Measurements from ENCODE around the gene ZDHHC5. TPM values are rescaled to one million over a fixed set of nuclear protein-coding genes. Genes with fewer than 3 reads are reported as not detected.
"Not testable (repeated sequence)": the region's sequence is repeated elsewhere in the genome, so short reads cannot be mapped to it uniquely, and the experiment has no call there.

The ZDHHC5 gene
- total RNA-seq, 1 experiment from 2014 or later, result 50.8 TPM

GRCh38 chr11:57644748-57645688, 22.9 kb upstream of the ZDHHC5 start:
- DNase-seq (ENCODE audit: low read depth), result peak; percentile 75

GRCh38 chr11:57645689-57646085, 22.2 kb upstream of the ZDHHC5 start:
- DNase-seq (ENCODE audit: low read depth), result no peak

GRCh38 chr11:57646194-57646798, 21.6 kb upstream of the ZDHHC5 start:
- DNase-seq (ENCODE audit: low read depth), result no peak

DNA sequence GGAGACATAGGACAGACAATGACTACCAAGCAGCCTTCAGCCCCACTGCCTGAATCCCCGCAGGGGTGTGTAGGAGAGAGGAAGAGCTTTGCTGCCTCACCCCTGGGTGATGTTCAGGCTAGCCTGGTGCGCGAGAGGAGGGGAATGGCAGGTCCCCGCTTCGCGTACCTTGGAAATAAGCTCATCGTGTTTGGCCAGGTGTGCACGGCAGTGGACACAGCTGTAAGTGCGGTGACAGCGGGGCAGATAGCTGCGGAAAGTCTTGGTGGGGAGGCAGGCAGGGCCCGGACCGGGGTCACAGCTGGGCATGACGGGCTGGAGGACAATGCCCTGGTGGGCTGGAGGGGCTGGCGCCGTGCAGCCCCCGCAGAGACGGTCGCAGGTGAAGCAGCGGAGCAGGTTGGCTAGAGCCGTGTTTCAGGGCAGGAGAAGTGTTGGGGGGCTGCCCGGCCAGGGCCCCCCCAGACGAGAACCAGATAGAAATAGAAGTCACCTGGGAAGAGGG, 21.1 kb upstream of the ZDHHC5 start:
- DNase-seq (ENCODE audit: low read depth), result peak; percentile 24

DNA sequence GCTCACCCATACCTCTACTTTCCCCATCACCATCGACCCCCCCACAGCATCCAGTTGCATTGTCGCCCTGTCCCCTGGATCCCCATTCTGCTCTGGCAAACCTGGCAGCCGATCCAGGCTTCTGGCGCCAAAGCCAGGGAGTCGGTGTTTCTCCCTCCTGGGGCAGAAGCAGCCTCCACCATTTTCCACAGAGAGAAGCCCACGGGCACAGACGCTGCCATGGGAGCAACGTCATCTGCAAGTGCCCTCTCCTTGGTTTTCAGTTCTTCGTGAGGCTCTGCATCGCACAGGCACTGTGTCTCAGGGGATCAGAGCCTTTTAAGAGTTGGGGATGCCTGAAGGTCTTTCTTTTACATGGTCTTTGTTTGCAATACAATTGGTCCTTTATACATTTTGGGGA, 20.5 kb upstream of the ZDHHC5 start:
- peak; percentile 29 for DNase-seq (ENCODE audit: low read depth)

DNA sequence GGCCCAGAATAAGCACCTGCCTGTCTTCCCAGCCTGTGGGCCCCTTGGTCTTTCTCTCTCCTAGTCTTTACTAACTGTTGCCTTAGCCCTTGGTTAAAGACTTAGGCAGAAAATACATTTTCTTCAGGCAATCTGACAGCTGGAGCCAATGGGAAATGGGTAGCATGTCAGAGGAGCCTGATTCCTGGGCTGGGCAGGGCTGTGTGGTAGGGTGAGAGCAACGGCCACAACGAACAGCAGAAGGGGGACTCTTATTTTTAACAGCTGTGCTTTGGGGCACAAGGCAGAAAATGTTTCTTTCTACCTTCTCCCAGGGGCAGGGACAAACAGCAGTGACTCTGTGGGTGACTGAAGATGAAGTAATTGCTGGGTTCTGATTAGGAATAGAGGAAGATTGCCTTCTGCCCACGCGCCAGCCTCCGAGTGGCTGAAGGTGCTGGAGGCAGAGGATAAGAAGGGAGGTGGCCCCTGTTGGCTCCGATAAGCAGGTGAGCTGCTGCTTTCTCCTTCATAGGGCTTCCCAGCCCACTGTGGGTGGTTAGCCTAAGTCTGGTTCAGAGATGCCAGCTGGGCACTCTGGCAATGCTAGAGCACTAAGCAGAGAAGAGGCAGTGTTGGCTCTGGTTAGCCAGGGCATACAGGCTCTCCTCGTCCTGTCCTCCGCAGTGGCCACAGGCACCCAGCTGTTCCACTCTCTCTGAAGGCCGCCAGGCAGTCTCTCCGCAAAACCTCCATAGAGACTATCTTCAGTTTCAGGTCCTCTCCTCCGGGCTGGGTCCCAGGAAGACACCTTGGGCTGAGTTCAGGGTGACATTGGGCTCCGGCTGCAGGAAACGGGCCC, 19.7 kb upstream of the ZDHHC5 start:
- peak; percentile 42 for DNase-seq (ENCODE audit: low read depth)

GRCh38 chr11:57648801-57649735, 18.8 kb upstream of the ZDHHC5 start:
- peak; percentile 42 for DNase-seq (ENCODE audit: low read depth)

- peak; percentile 78 for DNase-seq (ENCODE audit: low read depth)
Observed at GRCh38 chr11:57649826-57650738, 17.8 kb upstream of the ZDHHC5 start, which contains the start of gene YPEL4. TSS of gene YPEL4 (minus strand) at chr11:57649912. CDS start at chr11:57647107, 2,805 bp downstream.

- DNase-seq (ENCODE audit: low read depth), result no peak
Observed at GRCh38 chr11:57650739-57651090, 17.2 kb upstream of the ZDHHC5 start.

GRCh38 chr11:57651408-57651807, 16.5 kb upstream of the ZDHHC5 start:
- no peak for DNase-seq (ENCODE audit: low read depth)

GRCh38 chr11:57652230-57652629, 15.7 kb upstream of the ZDHHC5 start:
- DNase-seq (ENCODE audit: low read depth), result not testable (repeated sequence)

DNA sequence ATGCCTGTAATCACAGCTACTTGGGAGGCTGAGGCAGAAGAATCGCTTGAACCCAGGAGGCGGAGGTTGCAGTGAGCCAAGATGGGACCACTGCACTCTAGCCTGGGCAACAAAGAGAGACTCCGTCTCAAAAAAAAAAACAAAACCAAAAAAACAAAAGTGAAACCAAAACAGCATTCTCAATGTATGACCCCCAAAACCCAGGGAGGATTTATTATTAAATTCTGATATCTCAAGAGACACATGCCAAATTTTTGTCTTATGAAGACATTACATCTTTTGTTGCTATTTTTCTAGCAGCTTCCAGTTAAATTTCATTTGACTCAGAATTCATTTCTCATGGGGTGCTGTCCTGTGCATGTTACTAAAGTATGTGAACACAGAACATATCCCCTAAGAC, 15.3 kb upstream of the ZDHHC5 start:
- no peak for DNase-seq (ENCODE audit: low read depth)

- no peak for DNase-seq (ENCODE audit: low read depth)
Observed at GRCh38 chr11:57653163-57653562, 14.8 kb upstream of the ZDHHC5 start.

DNA sequence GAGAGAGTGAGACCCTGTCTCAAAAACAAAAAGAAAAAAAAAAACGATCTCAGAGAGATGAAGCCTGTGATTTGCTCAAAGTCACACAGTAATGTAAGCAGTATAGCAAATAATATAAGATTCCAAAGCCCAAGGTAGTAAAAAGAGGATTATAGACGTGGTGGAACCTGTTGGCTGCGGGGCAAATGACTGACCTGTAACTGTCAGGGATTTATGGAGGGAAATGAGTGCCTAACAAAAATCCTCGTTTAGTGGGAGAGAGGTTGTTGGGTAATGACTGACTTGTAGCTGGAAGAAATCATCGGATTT, 11.1 kb upstream of the ZDHHC5 start:
- no peak for DNase-seq (ENCODE audit: low read depth)

DNA sequence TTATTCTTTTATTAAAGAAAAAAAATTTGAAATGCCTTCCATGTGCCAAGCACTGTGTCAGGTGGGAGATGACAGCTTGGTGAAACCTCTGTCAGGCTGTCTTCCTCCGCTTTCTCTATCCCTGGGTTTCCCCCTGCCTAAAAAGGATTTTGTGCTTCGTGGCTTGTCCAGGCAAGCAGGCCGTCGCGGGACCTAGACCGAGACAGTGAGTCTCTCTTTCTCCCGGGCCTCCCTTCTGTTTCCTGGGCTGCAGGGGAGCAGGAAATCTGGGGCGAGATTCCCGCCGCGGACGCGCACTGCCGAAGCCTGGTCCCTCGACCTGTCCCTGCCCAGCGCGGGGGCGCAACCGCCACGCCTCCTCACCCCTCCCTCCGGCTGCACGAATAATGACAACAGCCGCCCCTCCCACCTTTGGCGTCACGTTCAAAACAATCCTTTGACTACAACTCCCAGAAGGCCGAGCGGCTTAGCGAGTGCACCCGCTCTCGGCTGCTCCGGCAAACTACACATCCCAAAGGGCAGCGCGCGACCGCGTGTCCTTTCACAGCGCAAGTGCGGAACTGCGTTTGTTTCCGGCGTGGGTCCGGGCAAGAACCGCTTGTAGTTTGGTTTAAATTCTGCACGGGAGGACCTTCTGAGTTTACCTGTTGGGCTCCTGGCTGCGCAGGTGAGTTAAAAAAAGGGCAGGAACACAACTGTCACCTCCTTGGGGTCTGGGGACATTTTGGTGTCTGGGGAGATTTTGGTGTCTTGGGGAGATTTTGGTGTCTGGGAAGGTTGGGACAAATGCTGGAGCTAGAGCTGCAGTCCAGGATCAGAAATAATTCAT, 10.5 kb upstream of the ZDHHC5 start, which contains the start of gene CLP1:
CLP1 (plus strand) TSS at position 569 of the 829 bp plus-strand sequence. CDS start 1,715 bp downstream, outside the sequence.
- DNase-seq (ENCODE audit: low read depth), result peak; percentile 99

GRCh38 chr11:57658023-57658361, 9.9 kb upstream of the ZDHHC5 start:
- no peak for DNase-seq (ENCODE audit: low read depth)

DNA sequence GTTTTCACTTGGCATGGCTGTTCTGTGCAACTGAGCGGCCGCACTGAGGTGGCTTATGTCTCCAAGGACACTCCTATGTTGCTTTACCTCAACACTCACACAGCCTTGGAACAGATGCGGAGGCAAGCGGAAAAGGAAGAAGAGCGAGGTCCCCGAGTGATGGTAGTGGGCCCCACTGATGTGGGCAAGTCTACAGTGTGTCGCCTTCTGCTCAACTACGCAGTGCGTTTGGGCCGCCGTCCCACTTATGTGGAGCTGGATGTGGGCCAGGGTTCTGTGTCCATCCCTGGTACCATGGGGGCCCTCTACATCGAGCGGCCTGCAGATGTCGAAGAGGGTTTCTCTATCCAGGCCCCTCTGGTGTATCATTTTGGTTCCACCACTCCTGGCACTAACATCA, 8.2 kb upstream of the ZDHHC5 start:
- no peak for DNase-seq (ENCODE audit: low read depth)

GRCh38 chr11:57662893-57663292, 5.0 kb upstream of the ZDHHC5 start:
- peak; percentile 33 for DNase-seq (ENCODE audit: low read depth)

- no peak for DNase-seq (ENCODE audit: low read depth)
Observed at GRCh38 chr11:57663975-57664374, 3.9 kb upstream of the ZDHHC5 start.
